NCI-H1930 (cell line): Measurements from ENCODE around the gene PGP.

Source experiments
- DNase-seq, 2 experiments: peaks; one replicate each; lab custom pipeline; 2025; lab: John Stamatoyannopoulos, UW

PGP gene

GRCh38 chr16:2163211-2163881 lies 51.3 kb downstream of the PGP start:
- DNase-seq: no peak

GRCh38 chr16:2162676-2163118 lies 51.9 kb downstream of the PGP start:
- no peak for DNase-seq

GRCh38 chr16:2161911-2162310 lies 52.7 kb downstream of the PGP start:
- no peak for DNase-seq
